ENCODE data around the gene GPC3.

DNA sequence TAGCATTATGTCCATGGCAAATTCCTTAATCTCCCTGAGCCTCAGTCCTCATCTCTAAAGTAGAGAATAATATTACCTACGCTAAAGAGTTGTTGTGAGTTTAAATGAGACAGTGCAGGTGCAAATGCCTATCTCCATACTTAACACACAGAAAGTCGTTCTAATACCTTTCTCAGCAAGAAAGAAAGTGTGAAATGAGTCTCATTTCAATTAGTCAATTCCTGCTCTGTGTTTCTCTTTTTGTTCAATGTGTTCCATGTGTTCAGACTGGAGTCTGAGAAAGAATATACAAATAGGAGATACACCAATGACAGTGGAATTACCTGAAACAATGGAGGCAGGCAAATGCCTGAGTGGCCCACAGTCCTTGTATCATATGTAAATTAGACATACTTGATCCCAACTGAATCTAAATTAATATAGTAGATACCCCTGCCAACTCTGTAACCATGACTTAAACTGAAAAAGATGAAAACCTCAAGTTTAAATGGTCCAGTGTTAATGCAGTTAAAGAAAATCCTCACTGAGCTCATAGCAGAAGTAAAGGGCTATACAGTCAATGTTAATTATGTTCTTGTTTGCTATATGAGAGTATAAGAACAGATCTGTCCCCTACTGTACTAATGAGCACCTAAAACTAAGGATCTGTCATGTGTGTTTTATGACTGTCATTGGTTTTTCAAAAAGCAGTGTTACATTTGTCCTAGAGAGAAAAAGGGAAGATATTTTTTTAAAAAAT lies 68.2 kb downstream of the GPC3 start:
- TF ChIP-seq, protein P1, sequence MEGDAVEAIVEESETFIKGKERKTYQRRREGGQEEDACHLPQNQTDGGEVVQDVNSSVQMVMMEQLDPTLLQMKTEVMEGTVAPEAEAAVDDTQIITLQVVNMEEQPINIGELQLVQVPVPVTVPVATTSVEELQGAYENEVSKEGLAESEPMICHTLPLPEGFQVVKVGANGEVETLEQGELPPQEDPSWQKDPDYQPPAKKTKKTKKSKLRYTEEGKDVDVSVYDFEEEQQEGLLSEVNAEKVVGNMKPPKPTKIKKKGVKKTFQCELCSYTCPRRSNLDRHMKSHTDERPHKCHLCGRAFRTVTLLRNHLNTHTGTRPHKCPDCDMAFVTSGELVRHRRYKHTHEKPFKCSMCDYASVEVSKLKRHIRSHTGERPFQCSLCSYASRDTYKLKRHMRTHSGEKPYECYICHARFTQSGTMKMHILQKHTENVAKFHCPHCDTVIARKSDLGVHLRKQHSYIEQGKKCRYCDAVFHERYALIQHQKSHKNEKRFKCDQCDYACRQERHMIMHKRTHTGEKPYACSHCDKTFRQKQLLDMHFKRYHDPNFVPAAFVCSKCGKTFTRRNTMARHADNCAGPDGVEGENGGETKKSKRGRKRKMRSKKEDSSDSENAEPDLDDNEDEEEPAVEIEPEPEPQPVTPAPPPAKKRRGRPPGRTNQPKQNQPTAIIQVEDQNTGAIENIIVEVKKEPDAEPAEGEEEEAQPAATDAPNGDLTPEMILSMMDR (IDR thresholded peaks at IDR 0.05): no peak
- no peak for TF ChIP-seq POLR2A (IDR thresholded peaks at IDR 0.05; ENCODE audit: low read length)
- TF ChIP-seq MYC (IDR thresholded peaks at IDR 0.05; ENCODE audit: borderline replicate concordance, low read length): no peak
- no peak for TF ChIP-seq BCL3 (IDR thresholded peaks at IDR 0.05)
- no peak for TF ChIP-seq HOXB13 (CRISPR knock-in tag; IDR thresholded peaks at IDR 0.05; ENCODE audit: low read depth)
- no peak for TF ChIP-seq CHD2 (IDR thresholded peaks at IDR 0.05; ENCODE audit: low read length, partially characterized antibody)
- TF ChIP-seq NPAS2 (CRISPR knock-in tag; IDR thresholded peaks at IDR 0.05; ENCODE audit: borderline replicate concordance): no peak
- no peak for TF ChIP-seq BHLHE40 (IDR thresholded peaks at IDR 0.05; ENCODE audit: low read depth, low read length)
- TF ChIP-seq HDAC2 (IDR thresholded peaks at IDR 0.05): no peak
- no peak for TF ChIP-seq RNF2 (IDR thresholded peaks at IDR 0.05; ENCODE audit: borderline replicate concordance, low read depth)
- TF ChIP-seq REST (IDR thresholded peaks at IDR 0.05): no peak
- TF ChIP-seq FOSL2 (IDR thresholded peaks at IDR 0.05): no peak
- TF ChIP-seq FOSL2 (CRISPR knock-in tag; IDR thresholded peaks at IDR 0.05): no peak
